Effector memory CD4-positive, alpha-beta T cell (primary cell): ENCODE data around the gene ISM2.
A peak's percentile ranks its signal among the peaks of the same experiment; 100 is the strongest.
"Not testable (repeated sequence)": the region's sequence is repeated elsewhere in the genome, so short reads cannot be mapped to it uniquely, and the experiment has no call there.

Experiments
- DNase-seq, 3 donors: peaks; one replicate each; pipeline ENCODE4 v3.0.0-alpha.2; 2020
- H3K27ac ChIP-seq: 2 replicates; pipeline ENCODE4 v1.7.0; 2013; ENCODE audit warnings: mild to moderate bottlenecking, low read length, moderate library complexity; ENCODE audit not compliant: insufficient read depth, poor library complexity, severe bottlenecking
- H3K27me3 ChIP-seq: replicated peaks from 2 replicates; pipeline ENCODE4 v1.7.0; 2013; ENCODE audit warnings: mild to moderate bottlenecking, low read length; ENCODE audit not compliant: insufficient read depth, control insufficient read depth, poor library complexity, severe bottlenecking
- H3K36me3 ChIP-seq: 2 replicates; pipeline ENCODE4 v1.7.0; 2013; ENCODE audit warnings: mild to moderate bottlenecking, low read length, moderate library complexity; ENCODE audit not compliant: control insufficient read depth, insufficient read depth
- H3K4me1 ChIP-seq: 2 replicates; pipeline ENCODE4 v1.7.0; 2013; ENCODE audit warnings: low read length, mild to moderate bottlenecking; ENCODE audit not compliant: control insufficient read depth, insufficient read depth, poor library complexity, severe bottlenecking
- H3K4me3 ChIP-seq: 2 replicates; pipeline ENCODE4 v1.7.0; 2013; ENCODE audit warnings: low read length, low read depth, mild to moderate bottlenecking; ENCODE audit not compliant: insufficient read depth, poor library complexity, severe bottlenecking
- H3K9me3 ChIP-seq: 2 replicates; pipeline ENCODE4 v1.7.0; 2013; ENCODE audit warnings: mild to moderate bottlenecking, low read length, moderate library complexity; ENCODE audit not compliant: control insufficient read depth
- total RNA-seq, 3 donors: gene quantifications; one replicate each; lab custom pipeline; 2026; lab: John Stamatoyannopoulos, UW

Gene ISM2
- total RNA-seq = 0 to 0.09 (median 0) reads per million in 3 donors

GRCh38 chr14:77498120-77498979 is at the start of gene ISM2:
Gene ISM2 (minus strand): TSS chr14:77498816. CDS start chr14:77498793, 23 bp downstream.
- Histone ChIP-seq H3K4me1 (peaks cover 11% of the 10 kb centered on the region), H3K4me3 (peak within 1 kb of the TSS; percentile 57), H3K36me3 (no peaks in the 10 kb centered on the region), H3K27ac (no peak within 1 kb of the TSS), H3K27me3 (peaks cover 3% of the 10 kb centered on the region), H3K9me3 (no peaks in the 10 kb centered on the region)
- DNase-seq = peak in 1 of 3 donors; percentile 6

DNA sequence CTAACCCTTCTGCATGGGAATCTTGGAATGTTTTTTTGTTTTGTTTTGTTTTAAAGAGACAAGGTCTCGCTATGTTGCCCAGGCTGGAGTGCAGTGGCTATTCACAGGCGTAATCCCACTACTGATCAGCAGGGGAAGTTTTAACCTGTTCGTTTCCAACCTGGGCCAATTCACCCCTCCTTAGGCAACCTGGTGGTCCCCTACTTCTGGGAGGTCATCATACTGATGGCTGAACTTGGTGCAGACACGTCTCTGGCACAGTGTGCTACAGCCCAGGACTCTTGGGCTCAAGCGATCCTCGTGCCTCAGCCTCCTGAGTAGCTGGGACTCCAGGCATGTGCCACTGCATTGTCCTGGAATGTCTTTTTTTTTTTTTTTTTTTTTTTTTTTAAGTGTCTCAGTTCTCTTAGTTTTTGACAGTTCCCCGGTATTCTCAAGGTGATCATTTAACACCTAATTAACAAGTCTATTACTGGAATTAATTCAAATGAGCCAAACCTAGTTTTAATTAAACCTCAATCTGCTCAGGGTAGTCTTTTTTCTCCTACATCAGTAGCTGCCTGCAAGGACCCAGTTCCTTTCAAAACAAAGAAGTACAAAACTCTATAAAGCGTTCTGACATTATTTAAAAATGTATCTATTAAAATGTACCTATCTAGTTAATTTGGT is 49.0 kb upstream of the ISM2 start:
- no peak overlapping the region for H3K4me3 ChIP-seq
- no peaks in the 10 kb centered on the region for H3K9me3 ChIP-seq
- H3K36me3 ChIP-seq = peaks cover 27% of the 10 kb centered on the region
- H3K27me3 ChIP-seq = no peaks in the 10 kb centered on the region
- no peak overlapping the region for H3K27ac ChIP-seq
- DNase-seq = no peak
- H3K4me1 ChIP-seq = no peaks in the 10 kb centered on the region

- not testable (repeated sequence) for H3K27me3 ChIP-seq, H3K4me1 ChIP-seq, H3K4me3 ChIP-seq, DNase-seq, H3K9me3 ChIP-seq, H3K27ac ChIP-seq
- peaks cover 18% of the 10 kb centered on the region for H3K36me3 ChIP-seq
Measured at GRCh38 chr14:77545171-77545570, 46.6 kb upstream of the ISM2 start.

- Histone ChIP-seq H3K4me1 (no peaks in the 10 kb centered on the region), H3K36me3 (peaks cover 15% of the 10 kb centered on the region), H3K9me3 (no peaks in the 10 kb centered on the region), H3K27me3 (no peaks in the 10 kb centered on the region), H3K27ac (no peak overlapping the region), H3K4me3 (no peak overlapping the region)
- no peak for DNase-seq
Measured at GRCh38 chr14:77544571-77544970, 46.0 kb upstream of the ISM2 start.

- DNase-seq = no peak
- no peak overlapping the region for H3K27ac ChIP-seq
Measured at GRCh38 chr14:77543637-77544334, 45.2 kb upstream of the ISM2 start.

GRCh38 chr14:77543240-77543551 is 44.6 kb upstream of the ISM2 start:
- Histone ChIP-seq H3K27ac (no peak overlapping the region), H3K27me3 (no peaks in the 10 kb centered on the region), H3K4me1 (no peaks in the 10 kb centered on the region), H3K9me3 (no peaks in the 10 kb centered on the region), H3K4me3 (no peak overlapping the region), H3K36me3 (peaks cover 1% of the 10 kb centered on the region)
- DNase-seq = no peak

More at GRCh38 chr14:77543637-77544334, 45.2 kb upstream of the ISM2 start:
- peaks cover 7% of the 10 kb centered on the region for H3K36me3 ChIP-seq
- no peaks in the 10 kb centered on the region for H3K4me1 ChIP-seq
- H3K4me3 ChIP-seq = no peak overlapping the region
- H3K27me3 ChIP-seq = no peaks in the 10 kb centered on the region
- no peaks in the 10 kb centered on the region for H3K9me3 ChIP-seq

DNA sequence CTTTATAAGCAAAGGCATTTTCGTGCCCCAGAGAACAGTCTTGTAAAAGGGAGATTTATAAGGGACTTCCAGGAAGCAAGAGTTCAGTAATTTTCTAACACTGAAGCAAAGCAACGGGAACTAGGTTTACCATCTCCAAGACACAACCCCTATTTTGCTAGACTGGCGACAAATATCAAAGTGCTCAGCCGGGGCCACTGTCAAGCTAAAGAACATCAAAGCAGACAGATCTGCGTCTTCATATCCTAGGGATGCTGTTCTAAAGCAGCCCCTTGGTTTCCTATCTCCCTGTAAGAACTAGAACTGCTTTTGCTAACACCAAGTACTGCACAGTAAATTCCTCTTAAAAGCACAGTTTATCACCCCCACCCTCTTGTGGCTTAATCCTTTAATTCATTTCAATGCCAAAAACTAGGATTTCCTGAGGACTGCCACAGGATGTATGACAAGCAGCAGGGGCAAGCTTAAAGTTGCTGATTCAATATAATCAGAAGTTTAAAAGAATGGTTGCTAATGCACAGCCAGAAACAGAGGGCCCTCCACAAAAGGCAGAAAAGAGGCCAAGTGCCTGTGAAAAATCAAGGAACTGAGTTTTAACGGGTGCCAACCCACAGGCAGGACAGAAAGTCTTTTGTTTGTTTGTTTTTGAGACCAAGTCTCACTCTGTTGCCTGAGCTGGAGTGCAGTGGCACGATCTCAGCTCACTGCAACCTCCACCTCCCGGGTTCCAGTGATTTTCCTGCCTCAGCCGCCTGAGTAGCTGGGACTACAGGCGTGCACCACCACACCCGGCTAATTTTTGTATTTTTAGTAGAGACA is 44.0 kb upstream of the ISM2 start:
- Histone ChIP-seq H3K9me3 (no peaks in the 10 kb centered on the region), H3K36me3 (no peaks in the 10 kb centered on the region), H3K4me1 (no peaks in the 10 kb centered on the region), H3K27ac (no peak overlapping the region), H3K4me3 (no peak overlapping the region), H3K27me3 (no peaks in the 10 kb centered on the region)
- no peak for DNase-seq

DNA sequence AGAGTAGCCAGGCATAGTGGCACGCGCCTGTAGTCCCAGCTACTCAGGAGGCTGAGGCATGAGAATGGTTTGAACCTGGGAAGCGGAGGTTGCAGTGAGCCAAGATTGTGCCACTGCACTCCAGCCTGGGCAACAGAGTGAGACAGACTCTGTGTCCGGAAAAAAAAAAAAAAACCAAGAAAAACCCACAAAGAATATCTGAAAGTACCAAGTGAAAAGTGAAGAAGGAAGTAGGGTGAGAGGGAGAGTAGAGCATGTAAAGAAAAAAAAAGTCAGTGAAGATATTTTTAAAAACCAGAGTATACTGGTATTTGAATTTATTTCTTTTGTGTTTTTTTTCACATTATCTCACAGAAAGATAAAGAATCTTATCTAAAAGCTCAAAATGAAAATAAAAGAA is 43.3 kb upstream of the ISM2 start:
- H3K27me3 ChIP-seq = no peaks in the 10 kb centered on the region
- H3K9me3 ChIP-seq = no peaks in the 10 kb centered on the region
- no peak overlapping the region for H3K27ac ChIP-seq
- no peak for DNase-seq
- no peaks in the 10 kb centered on the region for H3K36me3 ChIP-seq
- no peak overlapping the region for H3K4me3 ChIP-seq
- no peaks in the 10 kb centered on the region for H3K4me1 ChIP-seq

DNA sequence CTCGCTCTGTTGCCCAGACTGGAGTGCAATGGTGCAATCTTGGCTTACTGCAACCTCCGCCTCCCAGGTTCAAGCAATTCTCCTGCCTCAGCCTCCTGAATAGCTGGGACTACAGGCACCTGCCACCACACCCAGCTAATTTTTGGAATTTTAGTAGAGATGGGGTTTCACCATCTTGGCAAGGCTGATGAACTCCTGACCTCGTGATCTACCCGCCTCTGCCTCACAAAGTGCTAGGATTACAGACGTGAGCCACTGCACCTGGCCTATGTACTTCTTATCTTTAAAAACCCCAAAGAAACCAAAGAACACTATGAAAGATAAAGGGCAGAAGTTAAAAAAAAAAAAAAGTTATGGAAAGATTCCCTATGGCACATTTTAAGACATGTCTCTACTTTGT is 38.3 kb upstream of the ISM2 start:
- H3K27me3 ChIP-seq, H3K9me3 ChIP-seq, H3K4me1 ChIP-seq, H3K4me3 ChIP-seq, DNase-seq, H3K27ac ChIP-seq, H3K36me3 ChIP-seq: not testable (repeated sequence)
